CD4-positive, alpha-beta memory T cell (primary cell): ENCODE measurements around the gene PEX13. TPM values are rescaled to one million over a fixed set of nuclear protein-coding genes. Genes with fewer than 3 reads are reported as not detected.
A peak's percentile ranks its signal among the peaks of the same experiment; 100 is the strongest.
"Not testable (repeated sequence)": the region's sequence is repeated elsewhere in the genome, so short reads cannot be mapped to it uniquely, and the experiment has no call there.

Source experiments
- CTCF ChIA-PET: fragments of 350-600 bp; sonication (Branson Sonifier 250); formaldehyde crosslinking; loops from one replicate; lab custom pipeline; 2021; ENCODE audit warnings: inconsistent platforms; ENCODE audit not compliant: partially characterized antibody; lab: Charles Lee
- POLR2A ChIA-PET: fragments of 350-600 bp; sonication (Branson Sonifier 250); formaldehyde crosslinking; loops from one replicate; lab custom pipeline; 2021; ENCODE audit not compliant: partially characterized antibody; lab: Charles Lee
- DNase-seq, 5 donors: peaks; one replicate each; pipeline versions ENCODE4 v3.0.0 to v3.0.0-alpha.2; 2020 to 2022; ENCODE audit warnings: mixed read lengths in 1 of 5
- H3K27ac ChIP-seq: one replicate; pipeline ENCODE4 v1.7.0; 2013; ENCODE audit warnings: low read depth, low read length
- H3K27me3 ChIP-seq: 2 replicates; pipeline ENCODE4 v1.7.0; 2013; ENCODE audit warnings: mild to moderate bottlenecking, low read length, moderate library complexity; ENCODE audit not compliant: insufficient read depth
- H3K36me3 ChIP-seq: 2 replicates; pipeline ENCODE4 v1.7.0; 2013; ENCODE audit warnings: mild to moderate bottlenecking, low read length, moderate library complexity; ENCODE audit not compliant: insufficient read depth
- H3K4me1 ChIP-seq: 2 replicates; pipeline ENCODE4 v1.7.0; 2013; ENCODE audit warnings: mild to moderate bottlenecking, low read length, moderate library complexity; ENCODE audit not compliant: insufficient read depth
- H3K4me3 ChIP-seq, 2 donors: one replicate each; pipeline ENCODE4 v1.7.0; 2013; ENCODE audit warnings: low read length in 2 of 2, mild to moderate bottlenecking in 1 of 2
- H3K9me3 ChIP-seq, 2 donors: one replicate each; pipeline ENCODE4 v1.7.0; 2013; ENCODE audit warnings: low read length in 2 of 2, control low read depth in 1 of 2; ENCODE audit not compliant: control insufficient read depth in 1 of 2
- H3K27ac Mint-ChIP-seq, 7 donors: one replicate each; pipeline ENCODE4 v1.8.0; 2020 to 2021; ENCODE audit warnings: mixed read lengths in 7 of 7, mild to moderate bottlenecking in 6 of 7, inconsistent platforms in 3 of 7, moderate library complexity in 3 of 7
- H3K27me3 Mint-ChIP-seq, 2 donors: one replicate each; pipeline ENCODE4 v1.8.0; 2020 to 2021; ENCODE audit warnings: mixed read lengths in 2 of 2
- H3K36me3 Mint-ChIP-seq, 2 donors: one replicate each; pipeline ENCODE4 v1.8.0; 2020 to 2021; ENCODE audit warnings: mixed read lengths in 2 of 2, inconsistent platforms in 1 of 2, mild to moderate bottlenecking in 1 of 2
- H3K4me1 Mint-ChIP-seq, 4 donors: one replicate each; pipeline ENCODE4 v1.8.0; 2020 to 2021; ENCODE audit warnings: mixed read lengths in 4 of 4, mild to moderate bottlenecking in 1 of 4
- H3K4me3 Mint-ChIP-seq, 8 donors: one replicate each; pipeline ENCODE4 v1.8.0; 2020 to 2021; ENCODE audit warnings: mixed read lengths in 8 of 8, mild to moderate bottlenecking in 7 of 8, moderate library complexity in 6 of 8, inconsistent platforms in 3 of 8
- H3K9me3 Mint-ChIP-seq, 8 donors: one replicate each; pipeline ENCODE4 v1.8.0; 2020 to 2021; ENCODE audit warnings: mixed read lengths in 8 of 8, mild to moderate bottlenecking in 5 of 8, inconsistent platforms in 3 of 8, moderate library complexity in 1 of 8
- intact Hi-C: fragments of 100-400 bp; cut with micrococcal nuclease; formaldehyde crosslinking; loops from one replicate; pipeline ENCODE4 v1.15.1; 2023
- polyA plus RNA-seq, 2 donors: library from polyadenylated mRNA; unstranded; fragments of 300-500 nt; fragmentation: Illumina TruSeq; gene quantifications; one replicate each; pipeline ENCODE4 v1.2.3, GENCODE V29; 2021
- total RNA-seq, 2 experiments: library from RNA; stranded (reverse); gene quantifications; one replicate each; pipeline ENCODE4 v1.2.3, GENCODE V29; 2021

Gene PEX13
- total and polyA plus RNA-seq, 4 experiments from 2014 or later, result 10.7 to 26.6 (median 21.0) TPM

GRCh38 chr2:61029533-61029932 lies 12.0 kb downstream of the PEX13 start:
- DNase-seq, result no peak
- H3K4me1 Mint-ChIP-seq, result peaks cover 16 to 22% (median 17%) of the 10 kb centered on the region in 4 donors
- intact Hi-C loops, result no loop called here
- no peak overlapping the region for H3K4me3 Mint-ChIP-seq
- H3K27me3 Mint-ChIP-seq, result no peaks in the 10 kb centered on the region
- Histone ChIP-seq H3K27me3 (no peaks in the 10 kb centered on the region), H3K4me3 (no peak overlapping the region), H3K4me1 (peaks cover 4% of the 10 kb centered on the region), H3K27ac (no peak overlapping the region), H3K36me3 (peaks cover 19% of the 10 kb centered on the region), H3K9me3 (no peaks in the 10 kb centered on the region)
- H3K9me3 Mint-ChIP-seq, result peaks cover 0 to 3% (median 0%) of the 10 kb centered on the region in 8 donors
- H3K36me3 Mint-ChIP-seq, result peaks cover 38% of the 10 kb centered on the region in 2 donors
- ChIA-PET POLR2A (no interaction called here), CTCF (interaction anchor here (1.1 kb wide), 1 partner anchor 322 kb away, joined by 3 read pairs; no protein-coding TSS in a partner anchor)
- no peak overlapping the region for H3K27ac Mint-ChIP-seq

GRCh38 chr2:61034592-61034991 lies 17.1 kb downstream of the PEX13 start:
- POLR2A ChIA-PET, CTCF ChIA-PET, H3K9me3 ChIP-seq, H3K4me1 ChIP-seq, H3K27me3 ChIP-seq, DNase-seq, H3K27ac Mint-ChIP-seq, H3K27me3 Mint-ChIP-seq, intact Hi-C loops, H3K27ac ChIP-seq, H3K4me3 Mint-ChIP-seq, H3K4me3 ChIP-seq: not testable (repeated sequence)
- Mint-ChIP-seq H3K9me3 (peaks cover 0 to 12% (median 0%) of the 10 kb centered on the region in 8 donors), H3K36me3 (peaks cover 38 to 44% of the 10 kb centered on the region in 2 donors), H3K4me1 (peaks cover 7 to 12% (median 10%) of the 10 kb centered on the region in 4 donors)
- H3K36me3 ChIP-seq, result peaks cover 19% of the 10 kb centered on the region

GRCh38 chr2:61036643-61037042 lies 19.1 kb downstream of the PEX13 start:
- intact Hi-C loops, H3K27ac Mint-ChIP-seq, H3K4me3 ChIP-seq, H3K27me3 ChIP-seq, H3K27ac ChIP-seq, H3K4me3 Mint-ChIP-seq, H3K4me1 ChIP-seq, H3K27me3 Mint-ChIP-seq, CTCF ChIA-PET, DNase-seq, POLR2A ChIA-PET, H3K9me3 ChIP-seq: not testable (repeated sequence)
- Mint-ChIP-seq H3K4me1 (peaks cover 16 to 33% (median 24%) of the 10 kb centered on the region in 4 donors), H3K9me3 (peaks cover 0 to 12% (median 0%) of the 10 kb centered on the region in 8 donors), H3K36me3 (peaks cover 30 to 41% of the 10 kb centered on the region in 2 donors)
- H3K36me3 ChIP-seq, result peaks cover 15% of the 10 kb centered on the region

GRCh38 chr2:61042807-61043206 lies 25.3 kb downstream of the PEX13 start:
- H3K27me3 Mint-ChIP-seq, result no peaks in the 10 kb centered on the region
- POLR2A ChIA-PET, result no interaction called here

GRCh38 chr2:61044636-61045035 lies 27.1 kb downstream of the PEX13 start:
- peaks cover 9% of the 10 kb centered on the region for H3K36me3 ChIP-seq
- H3K27me3 Mint-ChIP-seq, result no peaks in the 10 kb centered on the region
- H3K4me1 Mint-ChIP-seq, result peaks cover 22 to 44% (median 29%) of the 10 kb centered on the region in 4 donors
- CTCF ChIA-PET, result no interaction called here
- peak overlapping the region in 2 of 8 donors; percentile 2 to 5 for H3K4me3 Mint-ChIP-seq
- peaks cover 23 to 40% of the 10 kb centered on the region in 2 donors for H3K36me3 Mint-ChIP-seq
- intact Hi-C loops, result no loop called here
- no peak overlapping the region for H3K4me3 ChIP-seq
- POLR2A ChIA-PET, result no interaction called here
- H3K9me3 Mint-ChIP-seq, result no peaks in the 10 kb centered on the region
- no peaks in the 10 kb centered on the region for H3K9me3 ChIP-seq
- no peaks in the 10 kb centered on the region for H3K27me3 ChIP-seq
- no peak overlapping the region for H3K27ac ChIP-seq
- DNase-seq, result peak in 1 of 5 donors; percentile 2
- peaks cover 12% of the 10 kb centered on the region for H3K4me1 ChIP-seq
- peak overlapping the region in 5 of 7 donors; percentile 5 to 82 (median 43) for H3K27ac Mint-ChIP-seq

More at GRCh38 chr2:61042807-61043206, 25.3 kb downstream of the PEX13 start:
- no peak for DNase-seq
- Mint-ChIP-seq H3K27ac (no peak overlapping the region), H3K4me1 (peaks cover 22 to 47% (median 34%) of the 10 kb centered on the region in 4 donors), H3K9me3 (peaks cover 0 to 10% (median 0%) of the 10 kb centered on the region in 8 donors), H3K36me3 (peaks cover 17 to 24% of the 10 kb centered on the region in 2 donors), H3K4me3 (no peak overlapping the region)
- Histone ChIP-seq H3K27me3 (no peaks in the 10 kb centered on the region), H3K36me3 (no peaks in the 10 kb centered on the region), H3K27ac (no peak overlapping the region), H3K9me3 (no peaks in the 10 kb centered on the region), H3K4me3 (no peak overlapping the region), H3K4me1 (peaks cover 12% of the 10 kb centered on the region)
- CTCF ChIA-PET, result no interaction called here
- intact Hi-C loops, result no loop called here

GRCh38 chr2:61045226-61045625 lies 27.7 kb downstream of the PEX13 start:
- peaks cover 9% of the 10 kb centered on the region for H3K36me3 ChIP-seq

GRCh38 chr2:61045999-61046398 lies 28.5 kb downstream of the PEX13 start:
- Histone ChIP-seq H3K27ac (no peak overlapping the region), H3K9me3 (no peaks in the 10 kb centered on the region), H3K4me1 (peaks cover 12% of the 10 kb centered on the region), H3K27me3 (no peaks in the 10 kb centered on the region), H3K36me3 (peaks cover 9% of the 10 kb centered on the region), H3K4me3 (no peak overlapping the region)
- H3K36me3 Mint-ChIP-seq, result peaks cover 27 to 43% of the 10 kb centered on the region in 2 donors
- no peaks in the 10 kb centered on the region for H3K27me3 Mint-ChIP-seq
- intact Hi-C loops, result no loop called here
- H3K4me3 Mint-ChIP-seq, result no peak overlapping the region
- H3K4me1 Mint-ChIP-seq, result peaks cover 15 to 33% (median 20%) of the 10 kb centered on the region in 4 donors
- H3K27ac Mint-ChIP-seq, result peak overlapping the region in 1 of 7 donors; percentile 38
- no peaks in the 10 kb centered on the region for H3K9me3 Mint-ChIP-seq
- ChIA-PET POLR2A (no interaction called here), CTCF (no interaction called here)
- DNase-seq, result no peak

More at GRCh38 chr2:61045226-61045625, 27.7 kb downstream of the PEX13 start:
- no peaks in the 10 kb centered on the region for H3K27me3 Mint-ChIP-seq
- no peaks in the 10 kb centered on the region for H3K9me3 Mint-ChIP-seq
- ChIA-PET POLR2A (no interaction called here), CTCF (no interaction called here)
- Histone ChIP-seq H3K27me3 (no peaks in the 10 kb centered on the region), H3K4me1 (peaks cover 12% of the 10 kb centered on the region), H3K9me3 (no peaks in the 10 kb centered on the region), H3K4me3 (no peak overlapping the region), H3K27ac (no peak overlapping the region)
- H3K4me1 Mint-ChIP-seq, result peaks cover 20 to 39% (median 26%) of the 10 kb centered on the region in 4 donors
- H3K27ac Mint-ChIP-seq, result peak overlapping the region in 2 of 7 donors; percentile 5 to 43
- peaks cover 23 to 40% of the 10 kb centered on the region in 2 donors for H3K36me3 Mint-ChIP-seq
- DNase-seq, result no peak
- no peak overlapping the region for H3K4me3 Mint-ChIP-seq
- intact Hi-C loops, result no loop called here
